Parietal lobe (tissue), 1 donor: Measurements from ENCODE around the gene RNF208. TPM values are rescaled to one million over a fixed set of nuclear protein-coding genes. Genes with fewer than 3 reads are reported as not detected.

Experiments used
- total RNA-seq: library from RNA; depleted of rRNA; stranded (reverse); fragments of >200 nt; gene quantifications from one replicate; pipeline ENCODE4 v1.2.3, GENCODE V29; 2014

The RNF208 gene
- total RNA-seq, result 1.9 TPM

GRCh38 chr9:137222190-137223077 is at the start of gene RNF208:
Gene RNF208 (minus strand): TSS chr9:137222240. CDS start chr9:137221212, 1,028 bp downstream.

GRCh38 chr9:137254624-137255447 is 32.8 kb upstream of the RNF208 start, which contains the start of gene NELFB:
Gene NELFB (plus strand): TSS chr9:137255327.

DNA sequence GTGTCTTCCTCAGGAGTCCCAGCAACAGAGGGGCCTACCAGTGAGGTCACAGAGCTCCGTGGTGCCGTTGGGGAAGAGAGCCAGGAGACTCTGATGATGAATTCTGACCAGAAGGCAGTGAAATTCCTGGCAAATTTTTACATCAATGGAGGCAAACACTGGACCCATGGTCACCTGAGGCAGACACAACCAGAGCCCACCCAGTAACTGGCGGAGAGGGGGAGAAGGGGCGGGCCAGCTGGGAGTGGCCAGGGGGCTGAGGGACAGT is 29.1 kb upstream of the RNF208 start, which contains the start of gene STPG3:
Gene STPG3, plus strand, starts transcription at position 93 of the 268 bp plus-strand sequence. Its CDS starts 1 bp downstream, at position 94.

DNA sequence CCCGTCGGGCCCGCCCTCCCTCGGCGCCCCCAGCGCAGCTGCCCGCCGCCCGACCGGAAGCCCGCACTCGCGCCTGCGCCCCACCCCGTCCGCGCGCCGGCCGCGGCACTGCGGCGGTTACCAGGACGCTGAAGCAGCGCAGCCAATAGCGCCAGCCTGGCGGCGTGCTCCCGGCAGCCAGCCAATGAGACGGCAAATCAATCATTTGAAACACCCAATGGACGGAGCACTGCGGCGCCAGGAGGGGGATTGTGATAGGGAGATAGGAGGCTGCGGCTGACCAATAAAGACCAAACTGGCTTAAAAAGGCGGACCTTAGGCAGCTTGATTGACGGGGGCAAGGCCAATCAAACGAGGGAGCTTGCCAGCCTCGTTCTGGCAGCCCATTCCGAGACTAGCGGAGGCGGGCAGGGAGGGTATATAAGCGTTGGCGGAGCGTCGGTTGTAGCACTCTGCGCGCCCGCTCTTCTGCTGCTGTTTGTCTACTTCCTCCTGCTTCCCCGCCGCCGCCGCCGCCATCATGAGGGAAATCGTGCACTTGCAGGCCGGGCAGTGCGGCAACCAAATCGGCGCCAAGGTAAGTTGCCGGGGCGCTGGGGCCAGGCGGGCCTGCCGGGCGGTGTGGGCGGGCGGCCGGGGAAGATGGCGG is 18.9 kb upstream of the RNF208 start, which contains the start of gene TUBB4B:
Gene TUBB4B, plus strand, starts transcription at position 447 of the 649 bp plus-strand sequence. Its CDS starts 74 bp downstream, at position 521.

GRCh38 chr9:137230705-137231371 is 8.8 kb upstream of the RNF208 start, which contains the start of gene SLC34A3:
Gene SLC34A3 (plus strand): TSS chr9:137230901. CDS start chr9:137231703, 802 bp downstream.

DNA sequence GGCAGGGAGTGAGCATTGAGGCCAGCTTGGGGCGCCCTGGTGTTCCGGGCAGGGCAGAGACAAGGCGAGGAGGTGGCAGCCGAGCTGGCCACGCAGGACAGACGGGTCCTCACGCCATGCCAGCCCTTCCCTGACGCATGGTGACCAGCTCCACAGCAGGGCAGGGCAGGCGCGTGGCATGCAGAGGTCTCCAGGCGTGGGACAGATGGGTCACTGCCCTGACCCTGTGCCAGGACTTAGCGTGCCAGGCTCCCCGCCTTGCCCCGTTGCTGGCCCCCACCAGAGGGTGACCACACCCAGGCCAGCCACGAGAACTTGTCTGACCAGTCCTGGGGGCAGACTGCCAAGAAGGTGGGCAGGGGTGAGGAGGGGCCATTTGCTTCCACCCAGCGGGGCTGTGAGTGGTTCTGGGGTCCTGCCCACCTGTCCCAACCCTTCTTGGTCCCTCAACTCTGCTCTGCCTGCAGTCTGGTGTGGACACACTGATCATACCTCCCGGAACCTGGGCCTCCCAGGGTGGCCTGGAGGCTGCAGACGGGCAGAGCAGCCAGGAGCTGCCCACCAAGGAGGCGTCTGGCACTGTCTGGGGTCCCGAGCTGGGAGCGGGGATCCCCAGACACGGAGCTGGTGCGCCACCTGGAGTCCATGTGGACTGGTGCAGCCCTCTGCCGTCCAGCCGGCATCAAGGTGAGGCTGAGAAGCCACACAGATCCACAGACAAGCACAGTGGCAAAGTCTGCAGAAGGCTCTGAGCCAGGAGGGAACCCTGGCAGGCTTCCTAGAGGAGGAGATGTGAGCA is 5.2 kb upstream of the RNF208 start, which contains the start of gene RNF224:
Gene RNF224, plus strand, starts transcription at position 449 of the 799 bp plus-strand sequence. CDS start 834 bp downstream, outside the sequence.

DNA sequence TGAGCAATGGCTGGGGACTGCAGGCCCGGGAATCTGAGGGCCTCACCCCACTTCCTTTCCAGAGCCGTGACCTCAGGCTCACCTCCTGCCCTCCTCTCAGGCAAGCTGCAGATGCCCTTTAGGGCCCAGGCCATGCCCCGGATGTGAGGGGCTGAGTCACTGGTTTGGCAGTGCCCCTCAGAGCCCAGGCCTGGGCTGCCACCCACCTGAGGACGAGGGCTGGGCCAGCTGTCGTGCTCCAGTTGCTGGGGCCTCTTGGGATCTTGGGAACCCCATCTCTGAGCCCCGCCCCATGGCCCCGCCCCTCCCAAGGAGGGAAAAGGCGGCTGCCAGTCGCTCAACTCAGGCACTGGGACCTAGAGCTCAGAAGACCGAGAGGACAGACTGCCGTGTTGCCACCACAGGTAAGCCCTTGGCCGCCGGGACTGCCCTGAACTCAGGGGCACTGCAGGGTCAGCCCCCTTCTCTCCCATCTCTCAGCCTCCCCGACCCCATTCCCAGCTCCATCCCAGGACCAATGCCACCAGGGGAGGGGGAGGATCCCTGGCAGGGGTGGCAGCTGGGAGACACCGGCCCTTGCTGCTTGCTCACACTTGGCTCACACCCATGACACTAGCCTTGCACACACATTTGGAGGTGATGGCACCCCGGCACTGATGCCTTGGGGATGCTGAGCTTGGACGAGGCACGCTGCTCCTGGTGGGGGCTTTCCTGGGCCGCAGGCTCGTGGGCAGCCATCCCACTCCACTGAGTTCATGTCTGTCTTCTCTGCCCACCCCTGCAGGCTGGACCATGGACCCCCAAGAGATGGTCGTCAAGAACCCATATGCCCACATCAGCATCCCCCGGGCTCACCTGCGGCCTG is 3.0 kb upstream of the RNF208 start, which contains the start of gene CYSRT1:
Gene CYSRT1, plus strand, starts transcription at position 345 of the 865 bp plus-strand sequence. Its CDS starts 448 bp downstream, at position 793.

GRCh38 chr9:137205126-137206069 is 16.6 kb downstream of the RNF208 start, which contains the start of the genes NDOR1 and TMEM203:
Gene NDOR1 (plus strand): TSS chr9:137205700. CDS start chr9:137205778, 78 bp downstream.
Gene TMEM203 (minus strand): TSS chr9:137205648. CDS start chr9:137205414, 234 bp downstream.

DNA sequence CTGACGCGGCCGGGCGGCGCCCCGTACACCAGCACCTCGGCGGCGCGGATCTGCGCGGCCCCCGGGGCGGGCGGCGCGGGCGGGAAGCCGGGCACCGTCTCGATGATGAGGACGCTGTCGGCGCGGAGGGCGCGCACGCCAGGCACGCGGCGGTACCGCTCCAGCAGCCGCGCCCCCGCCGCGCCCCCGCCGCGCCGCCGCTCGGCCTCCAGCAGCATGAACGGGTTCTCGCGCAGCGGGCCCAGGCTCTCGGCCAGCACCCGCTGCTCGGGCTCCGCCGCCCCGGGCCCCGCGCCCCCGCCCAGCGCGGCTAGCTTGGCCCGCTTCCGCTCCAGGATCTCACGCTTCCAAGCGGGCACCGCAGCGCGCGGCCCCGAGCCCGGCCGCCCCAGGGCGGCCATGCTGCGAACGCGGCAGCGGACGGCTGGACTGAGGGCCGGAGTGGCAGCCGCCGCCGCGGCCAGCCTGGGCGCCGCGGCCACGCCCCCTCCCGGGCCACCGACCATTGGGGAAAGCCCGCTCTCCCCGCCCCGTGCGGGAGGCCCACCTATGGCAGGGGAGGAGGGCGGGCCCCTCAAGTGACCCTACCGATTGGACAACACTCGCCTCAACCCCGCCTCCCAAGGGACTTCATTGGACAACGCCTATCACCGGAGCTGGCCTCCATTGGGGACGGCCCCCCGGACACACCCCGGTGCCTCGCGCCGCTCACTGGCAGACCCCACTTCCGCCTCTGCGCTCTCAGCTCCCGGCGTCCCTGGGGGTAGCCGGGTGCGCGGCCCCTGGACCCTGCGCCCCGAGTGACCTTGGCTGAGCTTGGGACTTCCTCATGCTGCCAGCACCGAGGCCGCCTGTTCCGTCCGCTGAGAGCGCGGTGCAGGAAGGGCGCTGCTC is 21.5 kb downstream of the RNF208 start, which contains the start of gene TPRN:
Gene TPRN, minus strand, starts transcription at position 431 of the 894 bp plus-strand sequence. Its CDS starts 30 bp downstream, at position 401.

GRCh38 chr9:137188490-137189296 is 33.3 kb downstream of the RNF208 start, which contains the start of the genes ANAPC2 and SSNA1:
Gene ANAPC2 (minus strand): TSS chr9:137188560. CDS start chr9:137188532, 28 bp downstream.
Gene SSNA1 (plus strand): TSS chr9:137188676. CDS start chr9:137188727, 51 bp downstream.

Other genes starting within 250 kb of the RNF208 start
- 11.9 TPM for gene PTGDS, start 244.7 kb downstream of the RNF208 start, total RNA-seq
- 0.94 TPM for gene LCNL1, start 239.2 kb downstream of the RNF208 start, total RNA-seq
- gene PAXX, start 229.8 kb downstream of the RNF208 start, total RNA-seq, result 14.7 TPM
- gene CLIC3, start 225.7 kb downstream of the RNF208 start, total RNA-seq, result not detected
- gene ABCA2, start 194.0 kb downstream of the RNF208 start, total RNA-seq, result 45.4 TPM
- gene FUT7, start 190.2 kb downstream of the RNF208 start, total RNA-seq, result not detected
- 34.4 TPM for gene NPDC1, start 176.1 kb downstream of the RNF208 start, total RNA-seq
- 0.63 TPM for gene ENTPD2, start 168.2 kb downstream of the RNF208 start, total RNA-seq
- 2.5 TPM for gene SAPCD2, start 151.7 kb downstream of the RNF208 start, total RNA-seq
- gene UAP1L1, start 144.7 kb downstream of the RNF208 start, total RNA-seq, result 0.63 TPM
- 72.6 TPM for gene MAN1B1, start 135.3 kb downstream of the RNF208 start, total RNA-seq
- 36.6 TPM for gene DPP7, start 107.5 kb downstream of the RNF208 start, total RNA-seq
- gene GRIN1, start 83.1 kb downstream of the RNF208 start, total RNA-seq, result 63.5 TPM
- gene LRRC26, start 52.2 kb downstream of the RNF208 start, total RNA-seq, result 0.31 TPM
- gene TMEM210, start 50.2 kb downstream of the RNF208 start, total RNA-seq, result not detected
- gene ANAPC2, start 33.7 kb downstream of the RNF208 start, total RNA-seq, result 39.1 TPM
- 21.3 TPM for gene SSNA1, start 33.6 kb downstream of the RNF208 start, total RNA-seq
- gene TPRN, start 21.5 kb downstream of the RNF208 start, total RNA-seq, result 7.5 TPM
- 31.6 TPM for gene TMEM203, start 16.6 kb downstream of the RNF208 start, total RNA-seq
- gene NDOR1, start 16.5 kb downstream of the RNF208 start, total RNA-seq, result 6.9 TPM
- gene CYSRT1, start 2.9 kb upstream of the RNF208 start, total RNA-seq, result not detected
- not detected for gene RNF224, start 5.3 kb upstream of the RNF208 start, total RNA-seq
- gene SLC34A3, start 8.7 kb upstream of the RNF208 start, total RNA-seq, result not detected
- 88.9 TPM for gene TUBB4B, start 19.0 kb upstream of the RNF208 start, total RNA-seq
- not detected for gene STPG3, start 29.0 kb upstream of the RNF208 start, total RNA-seq
- gene NELFB, start 33.1 kb upstream of the RNF208 start, total RNA-seq, result 34.4 TPM
- gene TOR4A, start 55.5 kb upstream of the RNF208 start, total RNA-seq, result 0.31 TPM
- 5.0 TPM for gene NRARP, start 80.0 kb upstream of the RNF208 start, total RNA-seq
- gene EXD3, start 200.9 kb upstream of the RNF208 start, total RNA-seq, result 36.9 TPM
- gene NOXA1, start 201.2 kb upstream of the RNF208 start, total RNA-seq, result 2.5 TPM
- gene ENTPD8, start 219.1 kb upstream of the RNF208 start, total RNA-seq, result not detected
- gene NSMF, start 237.1 kb upstream of the RNF208 start, total RNA-seq, result 66.7 TPM